Caco-2 (cell line): ENCODE measurements around the gene PLOD2. TPM values are rescaled to one million over a fixed set of nuclear protein-coding genes. Genes with fewer than 3 reads are reported as not detected.

Experiments used
- BruUV-seq: library from RNA; stranded (reverse); fragments of 400-500 nt; replicated peaks from 2 replicates; lab custom pipeline; 2021; lab: Mats Ljungman, UMichigan
- CTCF ChIA-PET: fragments of 300-600 bp; sonication (Branson Sonifier 250); formaldehyde crosslinking; loops from one replicate; lab custom pipeline; 2022; ENCODE audit warnings: antibody characterized with exemption; lab: Charles Lee
- POLR2A ChIA-PET: fragments of 300-600 bp; sonication (Branson Sonifier 250); formaldehyde crosslinking; loops from one replicate; lab custom pipeline; 2022; ENCODE audit warnings: antibody characterized with exemption; lab: Charles Lee
- DNase-seq, 2 experiments: peaks; one replicate each; pipeline versions ENCODE4 v3.0.0 to v3.0.0-alpha.2; 2020 to 2022
- H3K27me3 ChIP-seq: replicated peaks from 2 replicates; pipeline ENCODE4 v1.6.0; 2011; ENCODE audit warnings: low read length; ENCODE audit not compliant: control insufficient read depth, insufficient read depth
- H3K36me3 ChIP-seq: 2 replicates; pipeline ENCODE4 v1.5.1; 2011; ENCODE audit warnings: low read length; ENCODE audit not compliant: control insufficient read depth, insufficient read depth
- H3K4me1 ChIP-seq: fragments of 250-450 bp; sonication (Bioruptor Pico); 2 replicates; pipeline ENCODE4 v1.5.1; 2020; ENCODE audit warnings: mild to moderate bottlenecking
- H3K4me3 ChIP-seq: 2 replicates; pipeline ENCODE4 v1.5.1; 2011; ENCODE audit warnings: low read depth, mild to moderate bottlenecking, control low read depth, low read length
- H3K9me3 ChIP-seq: fragments of 250-450 bp; sonication (Bioruptor Pico); 2 replicates; pipeline ENCODE4 v1.5.1; 2020; ENCODE audit warnings: mild to moderate bottlenecking, moderate library complexity
- H3K27ac Mint-ChIP-seq: one replicate; pipeline ENCODE4 v1.8.0; 2022; ENCODE audit warnings: mixed read lengths; ENCODE audit not compliant: unreplicated experiment
- H3K27me3 Mint-ChIP-seq: one replicate; pipeline ENCODE4 v1.8.0; 2022; ENCODE audit warnings: mixed read lengths; ENCODE audit not compliant: insufficient read depth, unreplicated experiment
- H3K36me3 Mint-ChIP-seq: one replicate; pipeline ENCODE4 v1.8.0; 2022; ENCODE audit warnings: mild to moderate bottlenecking, mixed read lengths; ENCODE audit not compliant: insufficient read depth, unreplicated experiment
- H3K4me1 Mint-ChIP-seq: one replicate; pipeline ENCODE4 v1.8.0; 2022; ENCODE audit warnings: low read depth, mixed read lengths; ENCODE audit not compliant: unreplicated experiment
- H3K4me3 Mint-ChIP-seq: one replicate; pipeline ENCODE4 v1.8.0; 2022; ENCODE audit warnings: mild to moderate bottlenecking, moderate library complexity, mixed read lengths; ENCODE audit not compliant: unreplicated experiment
- H3K9me3 Mint-ChIP-seq: one replicate; pipeline ENCODE4 v1.8.0; 2022; ENCODE audit warnings: mixed read lengths; ENCODE audit not compliant: unreplicated experiment
- intact Hi-C: fragments of 100-400 bp; cut with micrococcal nuclease; formaldehyde crosslinking; loops from one replicate; pipeline ENCODE4 v1.10.0; 2022; ENCODE audit not compliant: unreplicated experiment
- total RNA-seq: library from RNA; stranded (reverse); gene quantifications from 2 replicates; pipeline ENCODE4 v1.2.3, GENCODE V29; 2022
- TF ChIP-seq, protein P1 (sequence below), 2 experiments: fragments of 200-600 bp in 1 of 2; IDR thresholded peaks; 1 replicate in 1 of 2; 2 replicates in 1 of 2; pipeline versions ENCODE4 v1.5.1 to v1.8.0; 2011 to 2022; ENCODE audit warnings: antibody characterized with exemption in 1 of 2, control low read depth in 1 of 2, inconsistent platforms in 1 of 2, low read depth in 1 of 2, low read length in 1 of 2, mild to moderate bottlenecking in 1 of 2, moderate library complexity in 1 of 2; ENCODE audit not compliant: insufficient read depth in 1 of 2, severe bottlenecking in 1 of 2, unreplicated experiment in 1 of 2

Gene PLOD2
- total RNA-seq, 1 experiment from 2014 or later: 53.1 TPM

DNA sequence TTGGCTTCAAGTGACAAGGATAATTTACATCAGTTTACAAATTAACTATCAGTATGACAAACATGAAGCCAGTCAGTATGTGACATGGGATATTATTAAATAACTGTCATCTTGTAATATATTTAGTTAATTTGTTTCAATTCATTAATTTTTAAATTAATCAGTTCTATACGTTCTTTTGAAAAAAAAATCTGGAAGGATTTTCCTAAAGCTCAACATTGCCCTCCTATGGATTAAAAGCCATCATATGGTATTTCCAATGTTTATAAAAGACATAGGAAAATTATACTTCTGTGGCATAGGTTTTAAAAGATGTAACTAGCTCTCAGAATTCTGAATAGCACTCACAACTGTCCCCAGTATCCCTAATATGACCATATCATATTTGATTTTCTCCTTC lies 134.4 kb downstream of the PLOD2 start:
- Mint-ChIP-seq H3K4me3 (no peak overlapping the region), H3K27ac (no peak overlapping the region), H3K9me3 (peaks cover 5% of the 10 kb centered on the region), H3K27me3 (peaks cover 3% of the 10 kb centered on the region), H3K4me1 (no peaks in the 10 kb centered on the region), H3K36me3 (no peaks in the 10 kb centered on the region)
- TF ChIP-seq, protein P1, sequence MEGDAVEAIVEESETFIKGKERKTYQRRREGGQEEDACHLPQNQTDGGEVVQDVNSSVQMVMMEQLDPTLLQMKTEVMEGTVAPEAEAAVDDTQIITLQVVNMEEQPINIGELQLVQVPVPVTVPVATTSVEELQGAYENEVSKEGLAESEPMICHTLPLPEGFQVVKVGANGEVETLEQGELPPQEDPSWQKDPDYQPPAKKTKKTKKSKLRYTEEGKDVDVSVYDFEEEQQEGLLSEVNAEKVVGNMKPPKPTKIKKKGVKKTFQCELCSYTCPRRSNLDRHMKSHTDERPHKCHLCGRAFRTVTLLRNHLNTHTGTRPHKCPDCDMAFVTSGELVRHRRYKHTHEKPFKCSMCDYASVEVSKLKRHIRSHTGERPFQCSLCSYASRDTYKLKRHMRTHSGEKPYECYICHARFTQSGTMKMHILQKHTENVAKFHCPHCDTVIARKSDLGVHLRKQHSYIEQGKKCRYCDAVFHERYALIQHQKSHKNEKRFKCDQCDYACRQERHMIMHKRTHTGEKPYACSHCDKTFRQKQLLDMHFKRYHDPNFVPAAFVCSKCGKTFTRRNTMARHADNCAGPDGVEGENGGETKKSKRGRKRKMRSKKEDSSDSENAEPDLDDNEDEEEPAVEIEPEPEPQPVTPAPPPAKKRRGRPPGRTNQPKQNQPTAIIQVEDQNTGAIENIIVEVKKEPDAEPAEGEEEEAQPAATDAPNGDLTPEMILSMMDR (IDR thresholded peaks at IDR 0.05; ENCODE audit: insufficient read depth in 1 of 2, low read depth in 1 of 2, low read length in 1 of 2, severe bottlenecking in 1 of 2, unreplicated experiment in 1 of 2): no peak
- H3K4me3 ChIP-seq: no peak overlapping the region
- ChIA-PET CTCF (interaction anchor here (1.0 kb wide), 1 partner anchor 250 kb away, joined by 4 read pairs; no protein-coding TSS in a partner anchor), POLR2A (no interaction called here)
- BruUV-seq: no TSS peak
- H3K36me3 ChIP-seq: no peaks in the 10 kb centered on the region
- no peaks in the 10 kb centered on the region for H3K27me3 ChIP-seq
- intact Hi-C loops: loop anchor here (1.0 to 5.0 kb wide), 2 partner anchors 250 to 624 kb away; no protein-coding TSS in a partner anchor
- no peak for DNase-seq
- no peaks in the 10 kb centered on the region for H3K9me3 ChIP-seq
- no peaks in the 10 kb centered on the region for H3K4me1 ChIP-seq

DNA sequence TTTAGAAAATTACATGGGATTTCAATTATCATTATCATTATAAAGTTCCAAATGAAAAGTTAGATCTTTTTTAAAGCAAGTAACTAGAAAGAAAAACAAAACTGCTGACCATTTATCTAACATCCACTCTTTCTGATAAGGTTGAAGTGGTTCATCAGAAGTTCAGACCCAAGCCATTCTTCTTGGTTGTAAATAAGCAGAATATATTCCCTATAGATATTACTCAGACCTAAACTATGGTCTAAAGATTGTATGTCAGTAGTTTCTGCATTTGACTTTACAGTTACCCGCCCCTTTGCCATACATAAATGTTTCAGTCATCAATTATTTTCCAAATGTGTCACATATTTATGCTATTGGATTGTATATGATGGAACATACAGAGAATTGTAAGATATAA lies 136.7 kb downstream of the PLOD2 start:
- DNase-seq: no peak
- POLR2A ChIA-PET: no interaction called here
- no TSS peak for BruUV-seq
- no peak overlapping the region for H3K4me3 ChIP-seq
- H3K36me3 ChIP-seq: no peaks in the 10 kb centered on the region
- Mint-ChIP-seq H3K9me3 (no peaks in the 10 kb centered on the region), H3K4me3 (no peak overlapping the region), H3K4me1 (no peaks in the 10 kb centered on the region), H3K27ac (no peak overlapping the region), H3K36me3 (no peaks in the 10 kb centered on the region), H3K27me3 (peaks cover 2% of the 10 kb centered on the region)
- no peaks in the 10 kb centered on the region for H3K9me3 ChIP-seq
- H3K4me1 ChIP-seq: no peaks in the 10 kb centered on the region
- H3K27me3 ChIP-seq: no peaks in the 10 kb centered on the region
- TF ChIP-seq, protein P1 (IDR thresholded peaks at IDR 0.05; ENCODE audit: insufficient read depth in 1 of 2, low read depth in 1 of 2, low read length in 1 of 2, severe bottlenecking in 1 of 2, unreplicated experiment in 1 of 2): no peak
- intact Hi-C loops: no loop called here
- CTCF ChIA-PET: no interaction called here

DNA sequence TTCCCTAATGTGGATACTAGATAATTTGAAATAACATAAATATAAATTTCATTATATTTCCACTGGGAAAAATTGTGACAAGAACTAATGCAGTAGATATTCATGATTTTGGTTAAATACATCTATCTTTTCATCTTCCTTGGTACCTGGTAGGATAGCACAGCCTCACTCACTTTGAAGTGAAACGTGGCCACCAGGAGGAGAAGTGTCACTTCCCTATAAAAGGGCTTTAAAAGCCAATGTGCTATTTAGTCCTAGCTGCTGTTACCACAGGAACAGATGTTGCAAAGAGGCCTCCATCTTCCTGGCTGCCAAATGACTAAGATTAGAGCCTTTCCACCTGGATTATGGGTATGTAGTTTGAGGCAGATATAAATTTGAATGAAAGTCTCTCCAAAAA lies 140.0 kb downstream of the PLOD2 start:
- POLR2A ChIA-PET: no interaction called here
- Mint-ChIP-seq H3K4me3 (no peak overlapping the region), H3K27ac (no peak overlapping the region), H3K27me3 (peaks cover 2% of the 10 kb centered on the region), H3K36me3 (no peaks in the 10 kb centered on the region), H3K9me3 (no peaks in the 10 kb centered on the region), H3K4me1 (no peaks in the 10 kb centered on the region)
- BruUV-seq: no TSS peak
- intact Hi-C loops: no loop called here
- Histone ChIP-seq H3K4me1 (no peaks in the 10 kb centered on the region), H3K27me3 (no peaks in the 10 kb centered on the region), H3K4me3 (no peak overlapping the region), H3K36me3 (no peaks in the 10 kb centered on the region), H3K9me3 (no peaks in the 10 kb centered on the region)
- CTCF ChIA-PET: no interaction called here
- TF ChIP-seq, protein P1 (IDR thresholded peaks at IDR 0.05; ENCODE audit: insufficient read depth in 1 of 2, low read depth in 1 of 2, low read length in 1 of 2, severe bottlenecking in 1 of 2, unreplicated experiment in 1 of 2): peak in 1 of 2 experiments; percentile 26
- peak in 1 of 2 experiments; percentile 13 for DNase-seq
